Neural cell (in vitro differentiated cells): ENCODE data around the gene MGAT5. TPM values are rescaled to one million over a fixed set of nuclear protein-coding genes. Genes with fewer than 3 reads are reported as not detected.

Experiments used
- H2AFZ ChIP-seq: fragments of 200-600, 300-800 bp; sonication (generic), shearing (Covaris generic); 2 replicates; pipeline ENCODE4 v1.6.0; 2014; ENCODE audit warnings: low read depth, mild to moderate bottlenecking, antibody characterized with exemption, low read length, moderate library complexity
- H3F3A ChIP-seq: fragments of 200-600 bp; shearing (Covaris generic); 2 replicates; pipeline ENCODE4 v1.6.1; 2016; ENCODE audit warnings: mild to moderate bottlenecking, moderate library complexity, mixed read lengths, antibody characterized with exemption, low read length; ENCODE audit not compliant: insufficient read depth, poor library complexity, severe bottlenecking
- H3K27ac ChIP-seq: fragments of 200-600, 300-800 bp; sonication (generic), shearing (Covaris generic); 2 replicates; pipeline ENCODE4 v1.5.1; 2014; ENCODE audit warnings: mild to moderate bottlenecking, low read length, moderate library complexity
- H3K27me3 ChIP-seq: fragments of 300-800, 200-600 bp; sonication (generic), shearing (Covaris generic); 2 replicates; pipeline ENCODE4 v1.6.0; 2014; ENCODE audit warnings: mild to moderate bottlenecking, low read depth, low read length, moderate library complexity; ENCODE audit not compliant: insufficient read depth
- H3K36me3 ChIP-seq: fragments of 300-800, 200-600 bp; sonication (generic), shearing (Covaris generic); 2 replicates; pipeline ENCODE4 v1.5.1; 2014; ENCODE audit warnings: mild to moderate bottlenecking, antibody characterized with exemption, low read length, moderate library complexity; ENCODE audit not compliant: insufficient read depth
- H3K4me2 ChIP-seq: fragments of 300-800, 200-600 bp; sonication (generic), shearing (Covaris generic); 2 replicates; pipeline ENCODE4 v1.6.0; 2014; ENCODE audit warnings: mild to moderate bottlenecking, low read length
- H3K4me3 ChIP-seq: fragments of 300-800, 200-600 bp; sonication (generic), shearing (Covaris generic); 2 replicates; pipeline ENCODE4 v1.5.1; 2014; ENCODE audit warnings: mild to moderate bottlenecking, low read length, moderate library complexity
- H3K79me2 ChIP-seq: fragments of 200-600 bp; shearing (Covaris generic); replicated peaks from 2 replicates; pipeline ENCODE4 v1.6.0; 2014; ENCODE audit warnings: mild to moderate bottlenecking, low read length, moderate library complexity; ENCODE audit not compliant: insufficient read depth
- H3K9ac ChIP-seq: fragments of 300-800, 200-600 bp; sonication (generic), shearing (Covaris generic); 2 replicates; pipeline ENCODE4 v1.6.1; 2016; ENCODE audit warnings: mild to moderate bottlenecking, low read length, mixed read lengths
- H3K9me2 ChIP-seq: fragments of 200-600 bp; shearing (Covaris generic); 2 replicates; pipeline ENCODE4 v1.6.1; 2016; ENCODE audit warnings: mild to moderate bottlenecking, low read length, mixed read lengths; ENCODE audit not compliant: insufficient read depth
- H3K9me3 ChIP-seq: fragments of 200-600, 300-800 bp; sonication (generic), shearing (Covaris generic); 2 replicates; pipeline ENCODE4 v1.6.1; 2016; ENCODE audit warnings: mild to moderate bottlenecking, mixed run types, low read length, moderate library complexity, mixed read lengths
- H4K20me1 ChIP-seq: fragments of 200-600 bp; shearing (Covaris generic); 2 replicates; pipeline ENCODE4 v1.6.1; 2016; ENCODE audit warnings: mild to moderate bottlenecking, mixed run types; ENCODE audit not compliant: insufficient read depth
- CTCF ChIP-seq: fragments of 450-650 bp; IDR thresholded peaks from 2 replicates; pipeline ENCODE4 v1.5.1; 2014; ENCODE audit warnings: antibody characterized with exemption, mild to moderate bottlenecking, moderate library complexity; ENCODE audit not compliant: poor library complexity, severe bottlenecking
- EP300 ChIP-seq: fragments of 450-650 bp; conservative IDR thresholded peaks from 2 replicates; pipeline ENCODE4 v1.6.1; 2014; ENCODE audit warnings: antibody characterized with exemption, mild to moderate bottlenecking, moderate library complexity; ENCODE audit not compliant: poor library complexity, severe bottlenecking
- EZH2 ChIP-seq: fragments of 200-600, 300-800 bp; shearing (Covaris generic), sonication (generic); IDR thresholded peaks from 2 replicates; pipeline ENCODE4 v1.6.1; 2014; ENCODE audit warnings: antibody characterized with exemption, low read length, borderline replicate concordance, mild to moderate bottlenecking; ENCODE audit not compliant: insufficient read depth, poor library complexity, severe bottlenecking
- MXI1 ChIP-seq: fragments of 450-650 bp; conservative IDR thresholded peaks from 2 replicates; pipeline ENCODE4 v1.6.1; 2014; ENCODE audit warnings: antibody characterized with exemption, mild to moderate bottlenecking; ENCODE audit not compliant: poor library complexity, severe bottlenecking
- POLR2AphosphoS5 ChIP-seq: IDR thresholded peaks from 2 replicates; pipeline ENCODE4 v1.6.1; 2012
- RAD21 ChIP-seq: fragments of 450-650 bp; conservative IDR thresholded peaks from 2 replicates; pipeline ENCODE4 v1.6.1; 2014; ENCODE audit warnings: antibody characterized with exemption, mild to moderate bottlenecking, moderate library complexity
- REST ChIP-seq: IDR thresholded peaks from 2 replicates; pipeline ENCODE4 v1.6.1; 2012; ENCODE audit warnings: borderline replicate concordance
- SMC3 ChIP-seq: fragments of 450-650 bp; conservative IDR thresholded peaks from 2 replicates; pipeline ENCODE4 v1.6.1; 2014; ENCODE audit warnings: antibody characterized with exemption, mild to moderate bottlenecking, moderate library complexity; ENCODE audit not compliant: poor library complexity
- TAF1 ChIP-seq: IDR thresholded peaks from 2 replicates; pipeline ENCODE4 v1.6.1; 2012; ENCODE audit warnings: low read depth
- polyA plus RNA-seq: library from polyadenylated mRNA; depleted of rRNA; stranded (reverse); fragments of >200 nt; gene quantifications from 2 replicates; pipeline ENCODE4 v1.2.3, GENCODE V29; 2014

The MGAT5 gene
- polyA plus RNA-seq, 1 donor from 2014 or later = 40.9 TPM

GRCh38 chr2:134392442-134393074 lies 138.7 kb downstream of the MGAT5 start:
- Histone ChIP-seq H3K4me3 (no peak overlapping the region), H3K9ac (no peak overlapping the region), H3K79me2 (no peaks in the 10 kb centered on the region), H3K9me3 (no peaks in the 10 kb centered on the region), H2AFZ (no peak overlapping the region), H3K9me2 (no peaks in the 10 kb centered on the region), H3K4me2 (no peak overlapping the region), H3F3A (no peaks in the 10 kb centered on the region), H3K36me3 (no peaks in the 10 kb centered on the region), H3K27ac (no peak overlapping the region), H4K20me1 (no peaks in the 10 kb centered on the region), H3K27me3 (no peaks in the 10 kb centered on the region)
- TF ChIP-seq CTCF (no peak), MXI1 (no peak), REST (no peak), SMC3 (no peak), RAD21 (no peak), TAF1 (no peak), EZH2 (no peak), EP300 (no peak), POLR2AphosphoS5 (no peak)

- Histone ChIP-seq H3K79me2 (no peaks in the 10 kb centered on the region), H3K9me3 (no peaks in the 10 kb centered on the region), H4K20me1 (no peaks in the 10 kb centered on the region), H2AFZ (no peak overlapping the region), H3K9me2 (no peaks in the 10 kb centered on the region), H3K36me3 (no peaks in the 10 kb centered on the region), H3K4me3 (no peak overlapping the region), H3F3A (no peaks in the 10 kb centered on the region), H3K4me2 (no peak overlapping the region), H3K27me3 (no peaks in the 10 kb centered on the region), H3K9ac (no peak overlapping the region), H3K27ac (no peak overlapping the region)
- TF ChIP-seq SMC3 (no peak), EZH2 (no peak), RAD21 (no peak), CTCF (no peak), POLR2AphosphoS5 (no peak), REST (no peak), TAF1 (no peak), EP300 (no peak), MXI1 (no peak)
Measured at GRCh38 chr2:134393075-134393461, 139.2 kb downstream of the MGAT5 start.
